ENCODE data around the gene LCE1F. TPM values are rescaled to one million over a fixed set of nuclear protein-coding genes. Genes with fewer than 3 reads are reported as not detected.

Gene LCE1F
- polyA plus RNA-seq, 1 of the 3 experiments (the other 2 are of a cell fraction) = not detected

DNA sequence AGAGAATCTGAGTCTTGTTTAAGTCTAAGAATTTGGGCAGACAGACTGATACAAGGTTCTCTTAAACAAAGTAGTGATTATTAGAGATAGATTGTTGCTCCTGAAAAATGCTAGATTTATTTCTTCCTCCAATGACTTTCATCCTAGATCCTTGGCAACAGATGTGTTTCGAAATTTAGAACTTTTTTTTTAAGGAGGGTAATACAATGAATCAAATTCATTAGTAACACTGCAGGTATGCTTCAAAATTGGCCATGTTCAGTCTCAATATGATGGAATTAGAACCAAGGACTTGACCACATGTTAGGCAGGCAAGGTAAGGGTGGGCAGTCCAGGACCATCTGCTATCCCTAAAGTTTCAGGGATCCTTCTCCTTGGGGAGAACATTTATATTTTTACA lies 4.5 kb upstream of the LCE1F start:
- Histone ChIP-seq H3K9ac (no peak overlapping the region), H3F3A (replicated peaks; ENCODE audit: insufficient read depth) (no peaks in the 10 kb centered on the region), H3K9me2 (no peaks in the 10 kb centered on the region), H3K79me2 (ENCODE audit: insufficient read depth) (no peaks in the 10 kb centered on the region), H2AFZ (ENCODE audit: low read depth) (no peak overlapping the region), H3K4me2 (no peak overlapping the region), H3K27ac (ENCODE audit: low read depth in 2 of 2, low read length in 1 of 2) (no peak overlapping the region), H3K4me1 (ENCODE audit: control insufficient read depth in 1 of 2, insufficient read depth in 2 of 2, low read depth in 1 of 2, low read length in 1 of 2) (no peaks in the 10 kb centered on the region), H3K4me3 (ENCODE audit: low read depth in 2 of 2, low read length in 1 of 2) (no peak overlapping the region), H4K20me1 (ENCODE audit: insufficient read depth) (no peaks in the 10 kb centered on the region), H3K36me3 (replicated peaks in 1 of 2; ENCODE audit: control insufficient read depth in 1 of 2, insufficient read depth in 2 of 2, low read length in 1 of 2) (no peaks in the 10 kb centered on the region), H3K9me3 (no peaks in the 10 kb centered on the region), H3K27me3 (ENCODE audit: insufficient read depth) (no peaks in the 10 kb centered on the region)
- CTCF ChIA-PET = no interaction called here
- 0% methylated on average over 1 of the region's 1 CpG for WGBS (ENCODE audit: low lambda C conversion rate)
- no peak for DNase-seq
- TF ChIP-seq MEF2A (IDR thresholded peaks at IDR 0.05; ENCODE audit: borderline replicate concordance, low read depth) (no peak), TCF12 (IDR thresholded peaks at IDR 0.05) (no peak), SMC3 (IDR thresholded peaks at IDR 0.05; ENCODE audit: low read depth, low read length) (no peak), RFX5 (IDR thresholded peaks at IDR 0.05; ENCODE audit: low read length) (no peak), NFIC (IDR thresholded peaks at IDR 0.05; ENCODE audit: borderline replicate concordance) (no peak), FOXJ3 (CRISPR knock-in tag; IDR thresholded peaks at IDR 0.05) (no peak), RXRA (IDR thresholded peaks at IDR 0.05; ENCODE audit: borderline replicate concordance, low read depth) (no peak), YY1 (IDR thresholded peaks at IDR 0.05; ENCODE audit: low read depth) (no peak), ELF1 (IDR thresholded peaks at IDR 0.05) (no peak), NRF1 (IDR thresholded peaks at IDR 0.05; ENCODE audit: low read depth, low read length) (no peak), POLR2AphosphoS5 (IDR thresholded peaks at IDR 0.05; ENCODE audit: low read depth, low read length) (no peak), EP300 (IDR thresholded peaks at IDR 0.05; ENCODE audit: borderline replicate concordance in 1 of 2, low read depth in 1 of 2, low read length in 1 of 2) (no peak), FOXM1 (IDR thresholded peaks at IDR 0.05; ENCODE audit: low read depth) (no peak)
- TF ChIP-seq, protein P1, sequence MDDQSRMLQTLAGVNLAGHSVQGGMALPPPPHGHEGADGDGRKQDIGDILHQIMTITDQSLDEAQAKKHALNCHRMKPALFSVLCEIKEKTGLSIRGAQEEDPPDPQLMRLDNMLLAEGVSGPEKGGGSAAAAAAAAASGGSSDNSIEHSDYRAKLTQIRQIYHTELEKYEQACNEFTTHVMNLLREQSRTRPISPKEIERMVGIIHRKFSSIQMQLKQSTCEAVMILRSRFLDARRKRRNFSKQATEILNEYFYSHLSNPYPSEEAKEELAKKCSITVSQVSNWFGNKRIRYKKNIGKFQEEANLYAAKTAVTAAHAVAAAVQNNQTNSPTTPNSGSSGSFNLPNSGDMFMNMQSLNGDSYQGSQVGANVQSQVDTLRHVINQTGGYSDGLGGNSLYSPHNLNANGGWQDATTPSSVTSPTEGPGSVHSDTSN (IDR thresholded peaks at IDR 0.05) = no peak
- TF ChIP-seq, protein P2, sequence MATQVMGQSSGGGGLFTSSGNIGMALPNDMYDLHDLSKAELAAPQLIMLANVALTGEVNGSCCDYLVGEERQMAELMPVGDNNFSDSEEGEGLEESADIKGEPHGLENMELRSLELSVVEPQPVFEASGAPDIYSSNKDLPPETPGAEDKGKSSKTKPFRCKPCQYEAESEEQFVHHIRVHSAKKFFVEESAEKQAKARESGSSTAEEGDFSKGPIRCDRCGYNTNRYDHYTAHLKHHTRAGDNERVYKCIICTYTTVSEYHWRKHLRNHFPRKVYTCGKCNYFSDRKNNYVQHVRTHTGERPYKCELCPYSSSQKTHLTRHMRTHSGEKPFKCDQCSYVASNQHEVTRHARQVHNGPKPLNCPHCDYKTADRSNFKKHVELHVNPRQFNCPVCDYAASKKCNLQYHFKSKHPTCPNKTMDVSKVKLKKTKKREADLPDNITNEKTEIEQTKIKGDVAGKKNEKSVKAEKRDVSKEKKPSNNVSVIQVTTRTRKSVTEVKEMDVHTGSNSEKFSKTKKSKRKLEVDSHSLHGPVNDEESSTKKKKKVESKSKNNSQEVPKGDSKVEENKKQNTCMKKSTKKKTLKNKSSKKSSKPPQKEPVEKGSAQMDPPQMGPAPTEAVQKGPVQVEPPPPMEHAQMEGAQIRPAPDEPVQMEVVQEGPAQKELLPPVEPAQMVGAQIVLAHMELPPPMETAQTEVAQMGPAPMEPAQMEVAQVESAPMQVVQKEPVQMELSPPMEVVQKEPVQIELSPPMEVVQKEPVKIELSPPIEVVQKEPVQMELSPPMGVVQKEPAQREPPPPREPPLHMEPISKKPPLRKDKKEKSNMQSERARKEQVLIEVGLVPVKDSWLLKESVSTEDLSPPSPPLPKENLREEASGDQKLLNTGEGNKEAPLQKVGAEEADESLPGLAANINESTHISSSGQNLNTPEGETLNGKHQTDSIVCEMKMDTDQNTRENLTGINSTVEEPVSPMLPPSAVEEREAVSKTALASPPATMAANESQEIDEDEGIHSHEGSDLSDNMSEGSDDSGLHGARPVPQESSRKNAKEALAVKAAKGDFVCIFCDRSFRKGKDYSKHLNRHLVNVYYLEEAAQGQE (IDR thresholded peaks at IDR 0.05; ENCODE audit: low read depth, low read length) = no peak
- TF ChIP-seq, protein P3, sequence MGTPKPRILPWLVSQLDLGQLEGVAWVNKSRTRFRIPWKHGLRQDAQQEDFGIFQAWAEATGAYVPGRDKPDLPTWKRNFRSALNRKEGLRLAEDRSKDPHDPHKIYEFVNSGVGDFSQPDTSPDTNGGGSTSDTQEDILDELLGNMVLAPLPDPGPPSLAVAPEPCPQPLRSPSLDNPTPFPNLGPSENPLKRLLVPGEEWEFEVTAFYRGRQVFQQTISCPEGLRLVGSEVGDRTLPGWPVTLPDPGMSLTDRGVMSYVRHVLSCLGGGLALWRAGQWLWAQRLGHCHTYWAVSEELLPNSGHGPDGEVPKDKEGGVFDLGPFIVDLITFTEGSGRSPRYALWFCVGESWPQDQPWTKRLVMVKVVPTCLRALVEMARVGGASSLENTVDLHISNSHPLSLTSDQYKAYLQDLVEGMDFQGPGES (IDR thresholded peaks at IDR 0.05; ENCODE audit: low read depth, low read length) = no peak
- TF ChIP-seq, protein P4, sequence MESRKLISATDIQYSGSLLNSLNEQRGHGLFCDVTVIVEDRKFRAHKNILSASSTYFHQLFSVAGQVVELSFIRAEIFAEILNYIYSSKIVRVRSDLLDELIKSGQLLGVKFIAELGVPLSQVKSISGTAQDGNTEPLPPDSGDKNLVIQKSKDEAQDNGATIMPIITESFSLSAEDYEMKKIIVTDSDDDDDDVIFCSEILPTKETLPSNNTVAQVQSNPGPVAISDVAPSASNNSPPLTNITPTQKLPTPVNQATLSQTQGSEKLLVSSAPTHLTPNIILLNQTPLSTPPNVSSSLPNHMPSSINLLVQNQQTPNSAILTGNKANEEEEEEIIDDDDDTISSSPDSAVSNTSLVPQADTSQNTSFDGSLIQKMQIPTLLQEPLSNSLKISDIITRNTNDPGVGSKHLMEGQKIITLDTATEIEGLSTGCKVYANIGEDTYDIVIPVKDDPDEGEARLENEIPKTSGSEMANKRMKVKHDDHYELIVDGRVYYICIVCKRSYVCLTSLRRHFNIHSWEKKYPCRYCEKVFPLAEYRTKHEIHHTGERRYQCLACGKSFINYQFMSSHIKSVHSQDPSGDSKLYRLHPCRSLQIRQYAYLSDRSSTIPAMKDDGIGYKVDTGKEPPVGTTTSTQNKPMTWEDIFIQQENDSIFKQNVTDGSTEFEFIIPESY (IDR thresholded peaks at IDR 0.05; ENCODE audit: borderline replicate concordance, low read depth) = no peak
- POLR2A ChIA-PET = no interaction called here
